Trophoblast cell (in vitro differentiated cells and primary cell): ENCODE results near the gene ADGRG2.

Source experiments
- DNase-seq, 2 donors: peaks; one replicate each; pipeline ENCODE4 v3.0.0-alpha.2; 2016
- H2AFZ ChIP-seq: 2 replicates; pipeline ENCODE4 v1.6.1; 2013; ENCODE audit warnings: low read length, moderate library complexity, mild to moderate bottlenecking; ENCODE audit not compliant: insufficient read depth, poor library complexity
- H2AK5ac ChIP-seq: 2 replicates; pipeline ENCODE4 v1.6.1; 2013; ENCODE audit warnings: mild to moderate bottlenecking, low read length
- H2BK120ac ChIP-seq: 2 replicates; pipeline ENCODE4 v1.6.1; 2013; ENCODE audit warnings: low read length, mild to moderate bottlenecking, moderate library complexity; ENCODE audit not compliant: insufficient read depth, poor library complexity
- H2BK12ac ChIP-seq: 2 replicates; pipeline ENCODE4 v1.6.1; 2013; ENCODE audit warnings: mild to moderate bottlenecking, low read length, moderate library complexity
- H2BK5ac ChIP-seq: 2 replicates; pipeline ENCODE4 v1.6.1; 2013; ENCODE audit warnings: low read length, low read depth, moderate library complexity, mild to moderate bottlenecking; ENCODE audit not compliant: poor library complexity
- H3K14ac ChIP-seq: 2 replicates; pipeline ENCODE4 v1.6.1; 2013; ENCODE audit warnings: mild to moderate bottlenecking, low read length
- H3K18ac ChIP-seq: 2 replicates; pipeline ENCODE4 v1.6.1; 2013; ENCODE audit warnings: mild to moderate bottlenecking, low read length
- H3K23ac ChIP-seq: 2 replicates; pipeline ENCODE4 v1.6.1; 2013; ENCODE audit warnings: low read length
- H3K27ac ChIP-seq: 2 replicates; pipeline ENCODE4 v1.5.1; 2013; ENCODE audit warnings: low read depth, mild to moderate bottlenecking, inconsistent platforms, low read length, moderate library complexity
- H3K27me3 ChIP-seq: 2 replicates; pipeline ENCODE4 v1.6.1; 2013; ENCODE audit warnings: inconsistent platforms, mild to moderate bottlenecking, low read length, moderate library complexity; ENCODE audit not compliant: insufficient read depth
- H3K36me3 ChIP-seq, 2 experiments: 1 replicate in 1 of 2; 2 replicates in 1 of 2; pipeline ENCODE4 v1.6.1; 2013; ENCODE audit warnings: low read length in 2 of 2, mild to moderate bottlenecking in 2 of 2, moderate library complexity in 1 of 2; ENCODE audit not compliant: insufficient read depth in 2 of 2, control insufficient read depth in 1 of 2
- H3K4ac ChIP-seq: 2 replicates; pipeline ENCODE4 v1.6.1; 2013; ENCODE audit warnings: low read depth, mild to moderate bottlenecking, low read length, moderate library complexity
- H3K4me1 ChIP-seq, 2 experiments: 1 replicate in 1 of 2; 2 replicates in 1 of 2; pipeline ENCODE4 v1.6.1; 2013; ENCODE audit warnings: low read length in 2 of 2, mild to moderate bottlenecking in 2 of 2, moderate library complexity in 1 of 2; ENCODE audit not compliant: insufficient read depth in 2 of 2, control insufficient read depth in 1 of 2
- H3K4me2 ChIP-seq: 2 replicates; pipeline ENCODE4 v1.6.1; 2013; ENCODE audit warnings: inconsistent platforms, mild to moderate bottlenecking, low read length, moderate library complexity
- H3K4me3 ChIP-seq: 2 replicates; pipeline ENCODE4 v1.5.1; 2013; ENCODE audit warnings: mild to moderate bottlenecking, low read depth, low read length, inconsistent platforms
- H3K79me1 ChIP-seq: one replicate; pipeline ENCODE4 v1.6.1; 2013; ENCODE audit warnings: low read length
- H3K79me2 ChIP-seq: 2 replicates; pipeline ENCODE4 v1.6.1; 2013; ENCODE audit warnings: low read length, mild to moderate bottlenecking; ENCODE audit not compliant: control insufficient read depth, insufficient read depth, poor library complexity
- H3K9ac ChIP-seq: 2 replicates; pipeline ENCODE4 v1.6.1; 2013; ENCODE audit warnings: mild to moderate bottlenecking, low read length
- H3K9me3 ChIP-seq: 2 replicates; pipeline ENCODE4 v1.6.1; 2013; ENCODE audit warnings: low read depth, mild to moderate bottlenecking, control low read depth, inconsistent platforms, low read length; ENCODE audit not compliant: insufficient read depth
- H4K12ac ChIP-seq: 2 replicates; pipeline ENCODE4 v1.6.1; 2013; ENCODE audit warnings: low read depth, mild to moderate bottlenecking, low read length, moderate library complexity
- H4K8ac ChIP-seq: 2 replicates; pipeline ENCODE4 v1.6.1; 2013; ENCODE audit warnings: low read depth, mild to moderate bottlenecking, low read length, moderate library complexity
- H4K91ac ChIP-seq: one replicate; pipeline ENCODE4 v1.6.1; 2013; ENCODE audit warnings: low read depth, mild to moderate bottlenecking, low read length, moderate library complexity
- WGBS: extraction: QIAGEN DNeasy Blood & Tissue Kit; methylation state at CpG from one replicate; pipeline ENCODE4 v1.1.7; 2013; ENCODE audit warnings: missing lambda C conversion rate; ENCODE audit not compliant: insufficient read length, insufficient coverage; ENCODE audit errors: extremely low coverage; 5-methylcytosine and 5-hydroxymethylcytosine counted together

ADGRG2 gene

DNA sequence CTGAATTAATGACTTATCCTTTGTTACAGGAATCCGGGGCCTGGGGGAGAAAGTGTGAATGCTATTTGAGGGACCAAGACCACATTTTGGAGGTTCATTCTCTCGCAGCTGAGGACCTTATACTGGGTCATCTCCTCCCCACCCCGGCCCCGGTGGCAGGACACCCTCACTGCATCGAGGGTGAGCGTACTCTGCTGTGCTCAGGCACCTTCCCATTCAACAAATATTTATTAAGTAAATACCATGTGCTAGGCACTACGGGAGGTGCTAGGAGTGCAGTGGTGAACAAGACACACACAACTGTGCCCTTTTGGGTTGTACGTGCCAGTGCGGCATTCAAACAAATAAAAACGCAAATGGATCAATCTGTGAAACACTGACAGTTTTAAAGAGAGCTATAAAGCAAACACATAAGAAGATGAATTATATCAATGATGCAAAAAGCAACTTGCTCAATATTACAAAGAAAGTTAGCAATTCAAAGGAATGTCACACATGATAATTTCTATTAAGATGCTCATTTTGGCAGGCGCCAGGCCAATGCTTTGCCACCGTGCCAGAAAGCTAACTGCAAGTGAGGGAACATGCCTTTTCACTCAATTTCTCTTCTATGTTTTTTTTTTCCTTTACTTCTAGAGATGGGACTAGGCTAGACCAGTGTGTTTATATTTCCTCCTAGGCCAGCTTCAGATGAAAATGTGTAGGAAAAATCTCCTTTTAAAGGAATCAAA lies 24.6 kb downstream of the ADGRG2 start:
- Histone ChIP-seq H3K4ac (no peak overlapping the region), H3K9me3 (no peaks in the 10 kb centered on the region), H3K27ac (no peak overlapping the region), H4K91ac (no peak overlapping the region), H3K79me2 (no peaks in the 10 kb centered on the region), H3K4me3 (no peak overlapping the region), H2BK120ac (no peak overlapping the region), H3K4me1 (no peaks in the 10 kb centered on the region), H3K4me2 (no peak overlapping the region), H3K18ac (no peak overlapping the region), H3K14ac (no peak overlapping the region), H2AK5ac (no peak overlapping the region), H2BK5ac (no peak overlapping the region), H3K36me3 (no peaks in the 10 kb centered on the region), H3K79me1 (no peaks in the 10 kb centered on the region), H2AFZ (no peak overlapping the region), H4K12ac (no peak overlapping the region), H3K23ac (no peak overlapping the region), H3K9ac (no peak overlapping the region), H3K27me3 (no peaks in the 10 kb centered on the region), H4K8ac (no peak overlapping the region), H2BK12ac (no peak overlapping the region)
- no CpG with 5 or more reads among the region's 12 CpGs for WGBS
- no peak for DNase-seq

GRCh38 chrX:19096586-19096985 lies 25.7 kb downstream of the ADGRG2 start:
- Histone ChIP-seq H3K14ac (no peak overlapping the region), H3K18ac (no peak overlapping the region), H2BK12ac (no peak overlapping the region), H3K4me3 (no peak overlapping the region), H2BK5ac (no peak overlapping the region), H3K4me1 (no peaks in the 10 kb centered on the region), H3K9me3 (no peaks in the 10 kb centered on the region), H3K4ac (no peak overlapping the region), H2BK120ac (no peak overlapping the region), H3K9ac (no peak overlapping the region), H3K4me2 (no peak overlapping the region), H4K12ac (no peak overlapping the region), H2AK5ac (no peak overlapping the region), H3K27me3 (no peaks in the 10 kb centered on the region), H4K91ac (no peak overlapping the region), H3K79me1 (no peaks in the 10 kb centered on the region), H3K27ac (no peak overlapping the region), H3K36me3 (no peaks in the 10 kb centered on the region), H2AFZ (no peak overlapping the region), H3K79me2 (no peaks in the 10 kb centered on the region), H3K23ac (no peak overlapping the region), H4K8ac (no peak overlapping the region)
- DNase-seq = no peak
- no CpG with 5 or more reads among the region's 2 CpGs for WGBS

GRCh38 chrX:19094654-19095053 lies 27.6 kb downstream of the ADGRG2 start:
- H2BK5ac ChIP-seq = no peak overlapping the region
- DNase-seq = no peak
- H2BK120ac ChIP-seq = no peak overlapping the region
- H3K27me3 ChIP-seq = no peaks in the 10 kb centered on the region
- no peak overlapping the region for H2AFZ ChIP-seq
- no peak overlapping the region for H3K9ac ChIP-seq
- no CpG with 5 or more reads among the region's 12 CpGs for WGBS
- no peak overlapping the region for H3K23ac ChIP-seq
- H3K27ac ChIP-seq = no peak overlapping the region
- H3K36me3 ChIP-seq = no peaks in the 10 kb centered on the region
- H3K4me2 ChIP-seq = no peak overlapping the region
- H4K91ac ChIP-seq = no peak overlapping the region
- H3K4me3 ChIP-seq = no peak overlapping the region
- no peaks in the 10 kb centered on the region for H3K79me1 ChIP-seq
- H3K4ac ChIP-seq = no peak overlapping the region
- H3K14ac ChIP-seq = no peak overlapping the region
- H2AK5ac ChIP-seq = no peak overlapping the region
- no peak overlapping the region for H4K12ac ChIP-seq
- H3K79me2 ChIP-seq = no peaks in the 10 kb centered on the region
- H3K4me1 ChIP-seq = no peaks in the 10 kb centered on the region
- no peak overlapping the region for H3K18ac ChIP-seq
- H2BK12ac ChIP-seq = no peak overlapping the region
- no peak overlapping the region for H4K8ac ChIP-seq
- no peaks in the 10 kb centered on the region for H3K9me3 ChIP-seq

DNA sequence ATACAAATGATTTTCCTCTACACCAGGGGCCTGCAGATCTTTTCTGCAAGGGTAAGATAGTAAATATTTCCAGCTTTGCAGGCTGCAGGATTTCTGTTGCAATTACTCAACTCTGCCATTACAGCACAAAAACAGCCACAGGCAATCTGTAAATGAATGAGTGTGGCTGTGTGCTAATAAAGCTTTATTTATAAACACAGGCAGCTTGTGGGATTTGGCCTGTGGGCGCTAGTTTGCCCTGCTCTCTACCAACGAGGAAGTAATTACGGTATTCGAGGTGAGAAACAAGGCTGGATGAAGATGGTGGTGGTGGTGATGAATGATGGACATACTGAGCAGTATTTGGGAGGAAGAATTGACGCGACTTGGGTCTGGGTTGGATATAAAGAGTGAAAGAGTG lies 30.7 kb downstream of the ADGRG2 start:
- Histone ChIP-seq H4K91ac (no peak overlapping the region), H2BK5ac (no peak overlapping the region), H3K4me2 (no peak overlapping the region), H3K27ac (no peak overlapping the region), H3K23ac (no peak overlapping the region), H2BK120ac (no peak overlapping the region), H3K36me3 (no peaks in the 10 kb centered on the region), H3K14ac (no peak overlapping the region), H2BK12ac (no peak overlapping the region), H3K9me3 (no peaks in the 10 kb centered on the region), H3K18ac (no peak overlapping the region), H2AK5ac (no peak overlapping the region), H3K27me3 (no peaks in the 10 kb centered on the region), H3K9ac (no peak overlapping the region), H2AFZ (no peak overlapping the region), H3K79me2 (no peaks in the 10 kb centered on the region), H4K8ac (no peak overlapping the region), H3K4ac (no peak overlapping the region), H3K79me1 (no peaks in the 10 kb centered on the region), H3K4me3 (no peak overlapping the region), H4K12ac (no peak overlapping the region), H3K4me1 (no peaks in the 10 kb centered on the region)
- WGBS = no CpG with 5 or more reads among the region's 6 CpGs
- DNase-seq = no peak
